B cell (primary cell): ENCODE measurements around the gene KLHL35.

Source experiments
- EZH2 ChIP-seq: IDR thresholded peaks from 2 replicates; pipeline ENCODE4 v1.6.1; 2012; ENCODE audit warnings: borderline replicate concordance, low read depth, mild to moderate bottlenecking, moderate library complexity, low read length; ENCODE audit not compliant: insufficient read depth, poor library complexity, severe bottlenecking
- TF ChIP-seq, protein P1 (sequence below): fragments of 200-600 bp; IDR thresholded peaks from one replicate; pipeline ENCODE4 v1.8.0; 2022; ENCODE audit warnings: antibody characterized with exemption, mild to moderate bottlenecking

DNA sequence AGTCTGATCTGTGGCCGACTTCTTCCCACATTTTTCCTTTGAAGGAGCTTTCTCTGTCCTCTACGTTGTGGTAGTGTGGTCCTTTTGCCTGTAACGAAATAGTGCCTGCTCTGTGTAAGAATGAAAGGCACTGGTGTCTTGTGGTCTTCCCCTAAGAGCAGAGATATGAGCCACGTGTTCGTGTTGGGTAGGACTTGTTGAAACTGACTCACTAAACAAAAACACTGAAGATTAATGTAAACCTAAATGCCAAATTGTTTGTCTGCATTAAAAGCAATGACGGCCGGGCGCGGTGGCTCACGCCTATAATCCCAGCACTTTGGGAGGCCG is 43.8 kb downstream of the KLHL35 start:
- TF ChIP-seq, protein P1, sequence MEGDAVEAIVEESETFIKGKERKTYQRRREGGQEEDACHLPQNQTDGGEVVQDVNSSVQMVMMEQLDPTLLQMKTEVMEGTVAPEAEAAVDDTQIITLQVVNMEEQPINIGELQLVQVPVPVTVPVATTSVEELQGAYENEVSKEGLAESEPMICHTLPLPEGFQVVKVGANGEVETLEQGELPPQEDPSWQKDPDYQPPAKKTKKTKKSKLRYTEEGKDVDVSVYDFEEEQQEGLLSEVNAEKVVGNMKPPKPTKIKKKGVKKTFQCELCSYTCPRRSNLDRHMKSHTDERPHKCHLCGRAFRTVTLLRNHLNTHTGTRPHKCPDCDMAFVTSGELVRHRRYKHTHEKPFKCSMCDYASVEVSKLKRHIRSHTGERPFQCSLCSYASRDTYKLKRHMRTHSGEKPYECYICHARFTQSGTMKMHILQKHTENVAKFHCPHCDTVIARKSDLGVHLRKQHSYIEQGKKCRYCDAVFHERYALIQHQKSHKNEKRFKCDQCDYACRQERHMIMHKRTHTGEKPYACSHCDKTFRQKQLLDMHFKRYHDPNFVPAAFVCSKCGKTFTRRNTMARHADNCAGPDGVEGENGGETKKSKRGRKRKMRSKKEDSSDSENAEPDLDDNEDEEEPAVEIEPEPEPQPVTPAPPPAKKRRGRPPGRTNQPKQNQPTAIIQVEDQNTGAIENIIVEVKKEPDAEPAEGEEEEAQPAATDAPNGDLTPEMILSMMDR = no peak
- TF ChIP-seq EZH2 = no peak
